ENCODE results near the gene CLIC1. TPM values are rescaled to one million over a fixed set of nuclear protein-coding genes. Genes with fewer than 3 reads are reported as not detected.

The CLIC1 gene
- total and polyA plus RNA-seq, 2 experiments from 2014 or later: 269 to 296 TPM

- Histone ChIP-seq H2AFZ (no peak overlapping the region), H3K27me3 (ENCODE audit: insufficient read depth) (no peaks in the 10 kb centered on the region), H3K4me1 (ENCODE audit: insufficient read depth) (no peaks in the 10 kb centered on the region), H4K20me1 (replicated peaks; ENCODE audit: insufficient read depth) (no peaks in the 10 kb centered on the region; the same call in 1 of the 2 replicates), H3K36me3 (ENCODE audit: insufficient read depth) (no peaks in the 10 kb centered on the region; the same call in 1 of the 2 replicates), H3K27ac (ENCODE audit: low read depth) (no peak overlapping the region), H3K4me3 (no peak overlapping the region), H3K9me2 (ENCODE audit: insufficient read depth) (no peaks in the 10 kb centered on the region), H3K4me2 (no peak overlapping the region), H3K79me2 (replicated peaks; ENCODE audit: insufficient read depth) (no peaks in the 10 kb centered on the region), H3F3A (replicated peaks; ENCODE audit: low read depth) (peaks cover 4% of the 10 kb centered on the region; the same call in 1 of the 2 replicates)
- Mint-ChIP-seq H3K4me1 (no peaks in the 10 kb centered on the region), H3K4me3 (no peak overlapping the region), H3K36me3 (ENCODE audit: low read depth) (peaks cover 54% of the 10 kb centered on the region), H3K9me3 (no peaks in the 10 kb centered on the region), H3K27ac (no peak overlapping the region), H3K27me3 (ENCODE audit: insufficient read depth, low read depth, poor library complexity) (peaks cover 13% of the 10 kb centered on the region)
- TF ChIP-seq ZNF331 (CRISPR knock-in tag; IDR thresholded peaks at IDR 0.05; ENCODE audit: low read depth): no peak
- TF ChIP-seq NANOG (IDR thresholded peaks at IDR 0.05; ENCODE audit: borderline replicate concordance): no peak
- no peak for TF ChIP-seq ETS1 (IDR thresholded peaks at IDR 0.05)
- no peak for TF ChIP-seq CTCF (conservative IDR thresholded peaks at IDR 0.05; ENCODE audit: low read depth in 2 of 2)
- no peak for TF ChIP-seq ZNF114 (CRISPR knock-in tag; IDR thresholded peaks at IDR 0.05)
- TF ChIP-seq ZNF462 (CRISPR knock-in tag; IDR thresholded peaks at IDR 0.05): no peak
- no peak for TF ChIP-seq EZH2phosphoT487 (IDR thresholded peaks at IDR 0.05; ENCODE audit: unreplicated experiment)
- no peak for TF ChIP-seq EZH2 (IDR thresholded peaks at IDR 0.05; ENCODE audit: low read depth, unreplicated experiment)
- no peak for TF ChIP-seq POLR2AphosphoS5 (IDR thresholded peaks at IDR 0.05; ENCODE audit: low read depth)
- no peak for TF ChIP-seq JUNB (IDR thresholded peaks at IDR 0.05; ENCODE audit: unreplicated experiment)
- no peak for TF ChIP-seq REST (IDR thresholded peaks at IDR 0.05; ENCODE audit: unreplicated experiment)
- TF ChIP-seq CREB1 (CRISPR knock-in tag; IDR thresholded peaks at IDR 0.05; ENCODE audit: low read depth): no peak
- TF ChIP-seq STAT1 (IDR thresholded peaks at IDR 0.05; ENCODE audit: unreplicated experiment): no peak
- ATAC-seq (no peak), DNase-seq (ENCODE audit: low spot score) (no peak)
Measured at GRCh38 chr6:31781244-31782125, 45.2 kb upstream of the CLIC1 start.
